GM23338 (cell line): Measurements from ENCODE around the gene PLA2R1. TPM values are rescaled to one million over a fixed set of nuclear protein-coding genes. Genes with fewer than 3 reads are reported as not detected.

Experiments used
- CREB1 ChIP-seq: fragments of 250-450 bp; sonication (Bioruptor Pico); IDR thresholded peaks from 2 replicates; pipeline ENCODE4 v1.5.0; 2020; ENCODE audit warnings: low read depth, mild to moderate bottlenecking, moderate library complexity
- EZH2 ChIP-seq: fragments of 200-600 bp; sonication (generic); IDR thresholded peaks from one replicate; pipeline ENCODE4 v1.8.0; 2017; ENCODE audit warnings: antibody characterized with exemption, mild to moderate bottlenecking, low read depth; ENCODE audit not compliant: unreplicated experiment
- JUNB ChIP-seq: IDR thresholded peaks from one replicate; pipeline ENCODE4 v1.6.1; 2016; ENCODE audit warnings: antibody characterized with exemption; ENCODE audit not compliant: unreplicated experiment
- NANOG ChIP-seq: IDR thresholded peaks from 2 replicates; pipeline ENCODE4 v1.6.1; 2016; ENCODE audit warnings: antibody characterized with exemption, borderline replicate concordance
- ZNF114 ChIP-seq: fragments of 250-450 bp; sonication (Bioruptor Pico); IDR thresholded peaks from 2 replicates; pipeline ENCODE4 v1.5.0; 2020; ENCODE audit warnings: mild to moderate bottlenecking, moderate library complexity
- ZNF331 ChIP-seq: fragments of 250-450 bp; sonication (Bioruptor Pico); IDR thresholded peaks from 2 replicates; pipeline ENCODE4 v1.5.0; 2020; ENCODE audit warnings: low read depth, mild to moderate bottlenecking, moderate library complexity
- polyA plus RNA-seq: library from polyadenylated mRNA; unstranded; fragments of >200 nt; fragmentation: Nextera tagmentation; extraction: Ambion mirVana; gene quantifications from 2 replicates; pipeline ENCODE4 v1.2.1, GENCODE V29; 2016
- total RNA-seq: library from RNA; depleted of rRNA; stranded (reverse); fragments of >200 nt; shearing (Covaris generic); gene quantifications from 2 replicates; pipeline ENCODE4 v1.2.3, GENCODE V29; 2014
- TF ChIP-seq, protein P1 (sequence below): fragments of 250-450 bp; sonication (Bioruptor Pico); IDR thresholded peaks from 2 replicates; pipeline ENCODE4 v1.5.0; 2020; ENCODE audit warnings: mild to moderate bottlenecking, moderate library complexity
- TF ChIP-seq, protein P2 (sequence below), 2 experiments: fragments of 200-600 bp in 1 of 2; sonication (generic) in 1 of 2; conservative IDR thresholded peaks; 2 replicates each; pipeline versions ENCODE4 v1.5.1 to v1.6.1; 2016 to 2017; ENCODE audit warnings: antibody characterized with exemption in 2 of 2, low read depth in 2 of 2, mild to moderate bottlenecking in 2 of 2, moderate library complexity in 1 of 2

Gene PLA2R1
- total and polyA plus RNA-seq, 2 experiments from 2014 or later: 0.57 to 1.2 TPM

DNA sequence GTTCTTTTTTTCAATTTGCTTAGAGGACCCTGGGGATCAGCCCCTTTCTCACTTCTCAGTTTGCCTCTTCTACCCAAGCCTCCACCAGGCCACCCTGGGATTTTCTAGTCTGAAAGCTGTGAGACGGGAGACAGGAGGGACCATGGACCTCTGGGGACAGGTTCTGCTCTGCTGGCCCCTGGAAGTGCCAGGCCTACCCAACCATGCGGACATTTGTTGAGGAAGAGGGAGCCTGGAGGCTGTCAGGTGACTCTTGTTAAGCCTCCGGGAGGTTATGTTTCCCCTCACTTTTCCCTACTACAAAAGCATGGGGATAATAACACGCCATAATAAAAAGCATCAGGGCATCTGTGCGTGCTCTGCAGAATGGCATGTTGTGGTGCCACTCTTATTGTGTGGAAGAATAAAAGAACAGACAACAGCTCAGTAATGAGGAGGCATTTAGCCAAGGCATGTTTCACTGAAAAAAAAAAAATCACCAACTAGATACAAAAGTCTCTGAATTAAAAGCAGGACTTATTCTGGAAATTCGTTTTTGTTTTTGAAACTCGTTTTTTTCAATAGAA, 48.3 kb upstream of the PLA2R1 start (continued):
- TF ChIP-seq, protein P1, sequence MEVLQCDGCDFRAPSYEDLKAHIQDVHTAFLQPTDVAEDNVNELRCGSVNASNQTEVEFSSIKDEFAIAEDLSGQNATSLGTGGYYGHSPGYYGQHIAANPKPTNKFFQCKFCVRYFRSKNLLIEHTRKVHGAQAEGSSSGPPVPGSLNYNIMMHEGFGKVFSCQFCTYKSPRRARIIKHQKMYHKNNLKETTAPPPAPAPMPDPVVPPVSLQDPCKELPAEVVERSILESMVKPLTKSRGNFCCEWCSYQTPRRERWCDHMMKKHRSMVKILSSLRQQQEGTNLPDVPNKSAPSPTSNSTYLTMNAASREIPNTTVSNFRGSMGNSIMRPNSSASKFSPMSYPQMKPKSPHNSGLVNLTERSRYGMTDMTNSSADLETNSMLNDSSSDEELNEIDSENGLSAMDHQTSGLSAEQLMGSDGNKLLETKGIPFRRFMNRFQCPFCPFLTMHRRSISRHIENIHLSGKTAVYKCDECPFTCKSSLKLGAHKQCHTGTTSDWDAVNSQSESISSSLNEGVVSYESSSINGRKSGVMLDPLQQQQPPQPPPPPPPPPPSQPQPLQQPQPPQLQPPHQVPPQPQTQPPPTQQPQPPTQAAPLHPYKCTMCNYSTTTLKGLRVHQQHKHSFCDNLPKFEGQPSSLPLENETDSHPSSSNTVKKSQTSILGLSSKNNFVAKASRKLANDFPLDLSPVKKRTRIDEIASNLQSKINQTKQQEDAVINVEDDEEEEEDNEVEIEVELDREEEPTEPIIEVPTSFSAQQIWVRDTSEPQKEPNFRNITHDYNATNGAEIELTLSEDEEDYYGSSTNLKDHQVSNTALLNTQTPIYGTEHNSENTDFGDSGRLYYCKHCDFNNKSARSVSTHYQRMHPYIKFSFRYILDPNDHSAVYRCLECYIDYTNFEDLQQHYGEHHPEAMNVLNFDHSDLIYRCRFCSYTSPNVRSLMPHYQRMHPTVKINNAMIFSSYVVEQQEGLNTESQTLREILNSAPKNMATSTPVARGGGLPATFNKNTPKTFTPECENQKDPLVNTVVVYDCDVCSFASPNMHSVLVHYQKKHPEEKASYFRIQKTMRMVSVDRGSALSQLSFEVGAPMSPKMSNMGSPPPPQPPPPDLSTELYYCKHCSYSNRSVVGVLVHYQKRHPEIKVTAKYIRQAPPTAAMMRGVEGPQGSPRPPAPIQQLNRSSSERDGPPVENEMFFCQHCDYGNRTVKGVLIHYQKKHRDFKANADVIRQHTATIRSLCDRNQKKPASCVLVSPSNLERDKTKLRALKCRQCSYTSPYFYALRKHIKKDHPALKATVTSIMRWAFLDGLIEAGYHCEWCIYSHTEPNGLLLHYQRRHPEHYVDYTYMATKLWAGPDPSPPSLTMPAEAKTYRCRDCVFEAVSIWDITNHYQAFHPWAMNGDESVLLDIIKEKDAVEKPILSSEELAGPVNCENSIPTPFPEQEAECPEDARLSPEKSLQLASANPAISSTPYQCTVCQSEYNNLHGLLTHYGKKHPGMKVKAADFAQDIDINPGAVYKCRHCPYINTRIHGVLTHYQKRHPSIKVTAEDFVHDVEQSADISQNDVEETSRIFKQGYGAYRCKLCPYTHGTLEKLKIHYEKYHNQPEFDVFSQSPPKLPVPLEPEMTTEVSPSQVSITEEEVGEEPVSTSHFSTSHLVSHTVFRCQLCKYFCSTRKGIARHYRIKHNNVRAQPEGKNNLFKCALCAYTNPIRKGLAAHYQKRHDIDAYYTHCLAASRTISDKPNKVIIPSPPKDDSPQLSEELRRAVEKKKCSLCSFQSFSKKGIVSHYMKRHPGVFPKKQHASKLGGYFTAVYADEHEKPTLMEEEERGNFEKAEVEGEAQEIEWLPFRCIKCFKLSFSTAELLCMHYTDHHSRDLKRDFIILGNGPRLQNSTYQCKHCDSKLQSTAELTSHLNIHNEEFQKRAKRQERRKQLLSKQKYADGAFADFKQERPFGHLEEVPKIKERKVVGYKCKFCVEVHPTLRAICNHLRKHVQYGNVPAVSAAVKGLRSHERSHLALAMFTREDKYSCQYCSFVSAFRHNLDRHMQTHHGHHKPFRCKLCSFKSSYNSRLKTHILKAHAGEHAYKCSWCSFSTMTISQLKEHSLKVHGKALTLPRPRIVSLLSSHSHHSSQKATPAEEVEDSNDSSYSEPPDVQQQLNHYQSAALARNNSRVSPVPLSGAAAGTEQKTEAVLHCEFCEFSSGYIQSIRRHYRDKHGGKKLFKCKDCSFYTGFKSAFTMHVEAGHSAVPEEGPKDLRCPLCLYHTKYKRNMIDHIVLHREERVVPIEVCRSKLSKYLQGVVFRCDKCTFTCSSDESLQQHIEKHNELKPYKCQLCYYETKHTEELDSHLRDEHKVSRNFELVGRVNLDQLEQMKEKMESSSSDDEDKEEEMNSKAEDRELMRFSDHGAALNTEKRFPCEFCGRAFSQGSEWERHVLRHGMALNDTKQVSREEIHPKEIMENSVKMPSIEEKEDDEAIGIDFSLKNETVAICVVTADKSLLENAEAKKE (CRISPR knock-in tag): no peak
- TF ChIP-seq, protein P2, sequence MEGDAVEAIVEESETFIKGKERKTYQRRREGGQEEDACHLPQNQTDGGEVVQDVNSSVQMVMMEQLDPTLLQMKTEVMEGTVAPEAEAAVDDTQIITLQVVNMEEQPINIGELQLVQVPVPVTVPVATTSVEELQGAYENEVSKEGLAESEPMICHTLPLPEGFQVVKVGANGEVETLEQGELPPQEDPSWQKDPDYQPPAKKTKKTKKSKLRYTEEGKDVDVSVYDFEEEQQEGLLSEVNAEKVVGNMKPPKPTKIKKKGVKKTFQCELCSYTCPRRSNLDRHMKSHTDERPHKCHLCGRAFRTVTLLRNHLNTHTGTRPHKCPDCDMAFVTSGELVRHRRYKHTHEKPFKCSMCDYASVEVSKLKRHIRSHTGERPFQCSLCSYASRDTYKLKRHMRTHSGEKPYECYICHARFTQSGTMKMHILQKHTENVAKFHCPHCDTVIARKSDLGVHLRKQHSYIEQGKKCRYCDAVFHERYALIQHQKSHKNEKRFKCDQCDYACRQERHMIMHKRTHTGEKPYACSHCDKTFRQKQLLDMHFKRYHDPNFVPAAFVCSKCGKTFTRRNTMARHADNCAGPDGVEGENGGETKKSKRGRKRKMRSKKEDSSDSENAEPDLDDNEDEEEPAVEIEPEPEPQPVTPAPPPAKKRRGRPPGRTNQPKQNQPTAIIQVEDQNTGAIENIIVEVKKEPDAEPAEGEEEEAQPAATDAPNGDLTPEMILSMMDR (conservative IDR thresholded peaks at IDR 0.05; ENCODE audit: low read depth in 2 of 2): no peak
- TF ChIP-seq ZNF114 (CRISPR knock-in tag) (no peak), CREB1 (CRISPR knock-in tag) (no peak), JUNB (no peak), EZH2 (no peak), ZNF331 (CRISPR knock-in tag) (no peak), NANOG (no peak)
